GM12878 (cell line): ENCODE results near the gene KIRREL3. TPM values are rescaled to one million over a fixed set of nuclear protein-coding genes. Genes with fewer than 3 reads are reported as not detected.

Source experiments
- ATAC-seq: fragments of 200-7000 bp; cut with Tn5 transposase; 3 replicates; pipeline ENCODE4 v1.9.1; 2020; ENCODE audit warnings: mild to moderate bottlenecking, moderate library complexity
- BruUV-seq: library from RNA; stranded (reverse); fragments of 400-500 nt; replicated peaks from 2 replicates; lab custom pipeline; 2021; lab: Mats Ljungman, UMichigan
- CTCF ChIA-PET: fragments of 300-600 bp; sonication (Branson Sonifier 250); formaldehyde crosslinking; extraction: SDS; loops from one replicate; lab custom pipeline; 2021; ENCODE audit warnings: inconsistent platforms; lab: Yijun Ruan, JAX
- POLR2A ChIA-PET: fragments of 350-600 bp; formaldehyde crosslinking; extraction: SDS; loops from one replicate; lab custom pipeline; 2021; ENCODE audit warnings: inconsistent platforms; lab: Charles Lee
- RAD21 ChIA-PET: fragments of 300-600 bp; sonication (Branson Sonifier 250); formaldehyde crosslinking; loops from one replicate; lab custom pipeline; 2023; ENCODE audit warnings: antibody characterized with exemption; ENCODE audit not compliant: unreplicated experiment; lab: Charles Lee
- SMC1A ChIA-PET: fragments of 300-600 bp; sonication (Branson Sonifier 250); formaldehyde crosslinking; loops from one replicate; lab custom pipeline; 2023; ENCODE audit not compliant: unreplicated experiment, uncharacterized antibody; lab: Charles Lee
- DNase-seq: peaks from one replicate; pipeline ENCODE4 v3.0.0-alpha.2; 2011; ENCODE audit warnings: low read depth, low spot score
- FAIRE-seq: peaks from 3 replicates; lab custom pipeline; 2011; peaks lifted over from hg19 to GRCh38; lab: Jason Lieb, UNC
- H2AFZ ChIP-seq: 2 replicates; pipeline ENCODE4 v1.6.0; 2011; ENCODE audit warnings: low read depth, low read length, control low read depth; ENCODE audit not compliant: control insufficient read depth
- H3K27ac ChIP-seq: 2 replicates; pipeline ENCODE4 v1.5.1; 2011; ENCODE audit warnings: control low read depth; ENCODE audit not compliant: control insufficient read depth, insufficient read depth
- H3K27me3 ChIP-seq, 2 experiments: replicated peaks in 1 of 2; 2 replicates each; pipeline versions ENCODE4 v1.6.0 to v1.6.1; 2011; ENCODE audit warnings: low read length in 1 of 2; ENCODE audit not compliant: control insufficient read depth in 2 of 2, insufficient read depth in 2 of 2
- H3K36me3 ChIP-seq, 2 experiments: 2 replicates each; pipeline ENCODE4 v1.5.1; 2011; ENCODE audit warnings: low read length in 1 of 2; ENCODE audit not compliant: control insufficient read depth in 2 of 2, insufficient read depth in 2 of 2
- H3K4me1 ChIP-seq: 2 replicates; pipeline ENCODE4 v1.6.1; 2011; ENCODE audit warnings: mild to moderate bottlenecking, low read length, moderate library complexity, mixed read lengths; ENCODE audit not compliant: control insufficient read depth, insufficient read depth
- H3K4me2 ChIP-seq: 2 replicates; pipeline ENCODE4 v1.6.0; 2011; ENCODE audit warnings: control low read depth; ENCODE audit not compliant: control insufficient read depth, insufficient read depth
- H3K4me3 ChIP-seq: fragments of 200-600 bp; sonication (generic); 2 replicates; pipeline ENCODE4 v1.5.1; 2016
- H3K79me2 ChIP-seq: 2 replicates; pipeline ENCODE4 v1.6.0; 2011; ENCODE audit warnings: low read length; ENCODE audit not compliant: control insufficient read depth, insufficient read depth
- H3K9ac ChIP-seq: 2 replicates; pipeline ENCODE4 v1.8.0; 2011; ENCODE audit warnings: low read length, control low read depth, mixed read lengths; ENCODE audit not compliant: control insufficient read depth, insufficient read depth
- H3K9me3 ChIP-seq: replicated peaks from 3 replicates; pipeline ENCODE4 v1.5.1; 2011; ENCODE audit warnings: mild to moderate bottlenecking, low read length; ENCODE audit not compliant: control insufficient read depth, insufficient read depth
- H4K20me1 ChIP-seq: 2 replicates; pipeline ENCODE4 v1.6.0; 2011; ENCODE audit not compliant: control insufficient read depth, insufficient read depth
- CBX5 ChIP-seq: sonication (generic); IDR thresholded peaks from 2 replicates; pipeline ENCODE4 v1.6.1; 2016; ENCODE audit warnings: low read depth, moderate library complexity, mild to moderate bottlenecking, inconsistent platforms
- EGR1 ChIP-seq, 2 experiments: IDR thresholded peaks; 1 replicate in 1 of 2; 2 replicates in 1 of 2; pipeline ENCODE4 v1.6.1; 2011 to 2012; ENCODE audit warnings: low read depth in 2 of 2, low read length in 2 of 2, borderline replicate concordance in 1 of 2, mild to moderate bottlenecking in 1 of 2, moderate library complexity in 1 of 2
- FOXM1 ChIP-seq: IDR thresholded peaks from 2 replicates; pipeline ENCODE4 v1.6.1; 2012; ENCODE audit warnings: low read depth, mild to moderate bottlenecking, inconsistent platforms, low read length, moderate library complexity
- JUND ChIP-seq: IDR thresholded peaks from 2 replicates; pipeline ENCODE4 v1.6.1; 2012; ENCODE audit warnings: low read depth, mild to moderate bottlenecking, low read length, improper control_type of control experiment, moderate library complexity
- KLF5 ChIP-seq: fragments of 450-650 bp; IDR thresholded peaks from 2 replicates; pipeline ENCODE4 v1.6.1; 2014; ENCODE audit warnings: mild to moderate bottlenecking; ENCODE audit not compliant: partially characterized antibody
- RAD21 ChIP-seq: IDR thresholded peaks from 2 replicates; pipeline ENCODE4 v1.6.1; 2011; ENCODE audit warnings: mild to moderate bottlenecking, low read depth, low read length, moderate library complexity; ENCODE audit not compliant: insufficient read depth
- TARDBP ChIP-seq: IDR thresholded peaks from 2 replicates; pipeline ENCODE4 v1.6.1; 2016; ENCODE audit warnings: borderline replicate concordance
- WGBS: methylation state at CpG from one replicate; pipeline ENCODE4 v1.1.6; 2016; ENCODE audit warnings: low lambda C conversion rate; ENCODE audit not compliant: insufficient replicate concordance, insufficient coverage; ENCODE audit errors: missing lambda C conversion rate; 5-methylcytosine and 5-hydroxymethylcytosine counted together
- in situ Hi-C: fragments of 300-500 bp; cut with MboI; formaldehyde crosslinking; loops from 9 replicates; pipeline ENCODE4 v1.14.3; 2018; ENCODE audit warnings: mixed read lengths
- intact Hi-C: fragments of 100-400 bp; cut with micrococcal nuclease; formaldehyde crosslinking; loops from one replicate; pipeline ENCODE4 v1.14.2; 2022; ENCODE audit not compliant: unreplicated experiment
- polyA plus RNA-seq, 11 experiments: library from polyadenylated mRNA; depleted of rRNA in 4 of 11; unstranded in 6 of 11; stranded (reverse) in 5 of 11; fragments of >200 nt; fragmentation: Nextera tagmentation in 4 of 11; fragmentation: Illumina TruSeq in 1 of 11; extraction: Ambion mirVana in 4 of 11; extraction: Trizol in 1 of 11; gene quantifications; 1 replicate in 1 of 11; 2 replicates in 10 of 11; pipeline versions ENCODE4 v1.2.1 to v1.2.3, GENCODE V29; 2011 to 2016; ENCODE audit warnings: inconsistent platforms in 2 of 11, missing spikeins in 2 of 11, low read depth in 1 of 11
- total RNA-seq, 4 experiments: library from RNA; depleted of rRNA in 3 of 4; stranded (reverse); fragments of >200 nt in 3 of 4; fragmentation: Illumina TruSeq in 1 of 4; extraction: Trizol in 1 of 4; gene quantifications; 2 replicates each; pipeline versions ENCODE4 v1.2.1 to v1.2.3, GENCODE V29; 2013 to 2021
- TF ChIP-seq, protein P1 (sequence below): fragments of 450-650 bp; IDR thresholded peaks from 2 replicates; pipeline ENCODE4 v1.6.1; 2016; ENCODE audit warnings: mild to moderate bottlenecking
- TF ChIP-seq, protein P2 (sequence below): fragments of 450-650 bp; formaldehyde crosslinking; IDR thresholded peaks from 2 replicates; pipeline ENCODE4 v1.4.0; 2020; ENCODE audit warnings: mild to moderate bottlenecking, moderate library complexity
- TF ChIP-seq, protein P3 (sequence below): fragments of 450-650 bp; IDR thresholded peaks from 2 replicates; pipeline ENCODE4 v1.6.1; 2016; ENCODE audit warnings: mild to moderate bottlenecking, moderate library complexity, borderline replicate concordance

KIRREL3 gene
- total and polyA plus RNA-seq, 10 of the 15 experiments (the other 5 are each of a cell fraction or from before 2014, with no cell fraction given), result under 0.01 TPM; not detected in 9

DNA sequence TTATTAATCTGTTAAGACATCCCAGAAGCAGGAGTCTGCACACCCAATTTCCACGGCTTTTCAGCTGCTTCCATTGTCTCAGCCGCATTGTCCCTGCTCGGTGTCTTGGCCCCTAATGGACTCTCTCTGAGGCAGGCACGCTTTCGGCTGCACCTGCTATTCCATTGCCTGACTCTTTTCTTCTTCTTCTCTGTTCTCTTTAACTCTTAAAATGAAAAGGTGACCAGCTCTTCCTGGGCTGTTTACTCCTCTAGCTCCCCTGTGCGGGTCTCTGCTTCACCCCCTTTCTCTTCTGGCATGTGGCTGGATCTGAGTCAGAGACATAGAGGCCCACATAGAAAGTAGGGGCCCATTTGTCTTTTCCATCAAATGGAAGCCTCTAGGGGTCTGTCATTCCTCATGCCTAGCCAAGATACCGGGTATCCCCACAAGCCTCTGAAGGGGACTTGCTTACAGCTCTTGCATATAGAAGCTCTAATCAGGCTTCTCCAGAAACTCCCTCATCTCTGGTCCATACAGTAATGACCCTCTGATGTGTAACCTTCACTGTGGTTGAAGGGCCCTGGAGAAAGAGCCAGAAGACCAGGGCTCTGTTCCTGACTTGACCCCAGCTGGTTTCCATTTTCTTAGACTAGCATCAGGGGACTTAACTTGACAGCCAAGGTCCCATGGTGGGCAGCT lies 401.2 kb downstream of the KIRREL3 start (continued):
- TF ChIP-seq KLF5, result no peak
- TF ChIP-seq, protein P1, sequence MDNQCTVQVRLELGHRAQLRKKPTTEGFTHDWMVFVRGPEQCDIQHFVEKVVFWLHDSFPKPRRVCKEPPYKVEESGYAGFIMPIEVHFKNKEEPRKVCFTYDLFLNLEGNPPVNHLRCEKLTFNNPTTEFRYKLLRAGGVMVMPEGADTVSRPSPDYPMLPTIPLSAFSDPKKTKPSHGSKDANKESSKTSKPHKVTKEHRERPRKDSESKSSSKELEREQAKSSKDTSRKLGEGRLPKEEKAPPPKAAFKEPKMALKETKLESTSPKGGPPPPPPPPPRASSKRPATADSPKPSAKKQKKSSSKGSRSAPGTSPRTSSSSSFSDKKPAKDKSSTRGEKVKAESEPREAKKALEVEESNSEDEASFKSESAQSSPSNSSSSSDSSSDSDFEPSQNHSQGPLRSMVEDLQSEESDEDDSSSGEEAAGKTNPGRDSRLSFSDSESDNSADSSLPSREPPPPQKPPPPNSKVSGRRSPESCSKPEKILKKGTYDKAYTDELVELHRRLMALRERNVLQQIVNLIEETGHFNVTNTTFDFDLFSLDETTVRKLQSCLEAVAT, result no peak
- TF ChIP-seq, protein P2, sequence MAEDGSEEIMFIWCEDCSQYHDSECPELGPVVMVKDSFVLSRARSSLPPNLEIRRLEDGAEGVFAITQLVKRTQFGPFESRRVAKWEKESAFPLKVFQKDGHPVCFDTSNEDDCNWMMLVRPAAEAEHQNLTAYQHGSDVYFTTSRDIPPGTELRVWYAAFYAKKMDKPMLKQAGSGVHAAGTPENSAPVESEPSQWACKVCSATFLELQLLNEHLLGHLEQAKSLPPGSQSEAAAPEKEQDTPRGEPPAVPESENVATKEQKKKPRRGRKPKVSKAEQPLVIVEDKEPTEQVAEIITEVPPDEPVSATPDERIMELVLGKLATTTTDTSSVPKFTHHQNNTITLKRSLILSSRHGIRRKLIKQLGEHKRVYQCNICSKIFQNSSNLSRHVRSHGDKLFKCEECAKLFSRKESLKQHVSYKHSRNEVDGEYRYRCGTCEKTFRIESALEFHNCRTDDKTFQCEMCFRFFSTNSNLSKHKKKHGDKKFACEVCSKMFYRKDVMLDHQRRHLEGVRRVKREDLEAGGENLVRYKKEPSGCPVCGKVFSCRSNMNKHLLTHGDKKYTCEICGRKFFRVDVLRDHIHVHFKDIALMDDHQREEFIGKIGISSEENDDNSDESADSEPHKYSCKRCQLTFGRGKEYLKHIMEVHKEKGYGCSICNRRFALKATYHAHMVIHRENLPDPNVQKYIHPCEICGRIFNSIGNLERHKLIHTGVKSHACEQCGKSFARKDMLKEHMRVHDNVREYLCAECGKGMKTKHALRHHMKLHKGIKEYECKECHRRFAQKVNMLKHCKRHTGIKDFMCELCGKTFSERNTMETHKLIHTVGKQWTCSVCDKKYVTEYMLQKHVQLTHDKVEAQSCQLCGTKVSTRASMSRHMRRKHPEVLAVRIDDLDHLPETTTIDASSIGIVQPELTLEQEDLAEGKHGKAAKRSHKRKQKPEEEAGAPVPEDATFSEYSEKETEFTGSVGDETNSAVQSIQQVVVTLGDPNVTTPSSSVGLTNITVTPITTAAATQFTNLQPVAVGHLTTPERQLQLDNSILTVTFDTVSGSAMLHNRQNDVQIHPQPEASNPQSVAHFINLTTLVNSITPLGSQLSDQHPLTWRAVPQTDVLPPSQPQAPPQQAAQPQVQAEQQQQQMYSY (CRISPR knock-in tag), result no peak
- TF ChIP-seq, all 136 proteins: peak for 0

DNA sequence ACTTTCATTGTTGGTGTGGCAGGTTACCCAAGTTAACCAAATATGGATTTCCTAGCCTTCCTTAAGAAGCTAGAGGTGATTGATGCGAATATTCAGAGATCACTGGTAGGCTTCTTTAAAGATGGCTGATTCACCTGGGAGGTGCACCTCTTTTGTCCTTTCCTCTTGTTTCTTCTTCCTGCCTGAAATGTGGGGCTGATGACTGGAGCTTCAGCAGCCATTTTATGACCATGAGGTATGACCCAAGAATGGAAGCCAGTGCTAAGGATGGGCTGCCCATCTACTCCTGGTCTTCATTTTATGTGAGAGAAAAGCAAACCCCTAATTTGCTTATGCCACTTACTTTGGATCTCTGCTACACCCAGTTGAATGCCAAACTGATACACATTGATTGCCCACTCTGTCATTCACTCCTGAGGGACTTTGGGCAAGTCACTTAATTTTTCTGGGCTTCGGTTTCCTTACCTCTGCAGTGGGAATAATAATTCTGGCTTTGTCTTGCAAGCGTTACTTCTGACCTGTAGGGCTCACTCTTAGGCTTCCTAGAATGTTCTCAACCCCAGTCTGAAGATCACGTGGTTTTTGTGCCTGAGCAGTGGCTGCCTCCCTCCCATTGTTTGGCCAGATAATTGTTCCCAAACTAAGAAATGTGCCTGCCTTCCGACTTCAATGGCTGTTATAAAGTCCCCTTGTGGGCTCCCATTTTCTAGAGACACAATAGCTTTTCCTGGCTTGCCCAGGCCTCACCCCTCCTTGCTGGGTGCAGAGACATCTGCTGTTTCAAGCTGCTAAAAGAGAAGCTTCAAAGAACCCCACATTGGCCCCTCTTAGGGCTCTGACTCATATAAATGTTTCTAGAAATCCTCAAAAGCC lies 402.0 kb downstream of the KIRREL3 start:
- Histone ChIP-seq H4K20me1 (no peaks in the 10 kb centered on the region; the same call in 1 of the 2 replicates), H3K4me1 (no peaks in the 10 kb centered on the region), H3K9me3 (no peaks in the 10 kb centered on the region; the same call in 2 of the 3 replicates), H3K4me3 (no peak overlapping the region), H3K79me2 (no peaks in the 10 kb centered on the region), H3K27ac (no peak overlapping the region), H2AFZ (no peak overlapping the region), H3K9ac (no peak overlapping the region), H3K36me3 (no peaks in the 10 kb centered on the region), H3K27me3 (peaks cover 2 to 4% of the 10 kb centered on the region in 2 experiments; a peak in 3 of 4 replicates), H3K4me2 (no peak overlapping the region)
- FAIRE-seq (no peak), ATAC-seq (no peak), DNase-seq (no peak)
- POLR2A ChIA-PET, result no interaction called here
- RAD21 ChIA-PET, result no interaction called here
- intact Hi-C loops, result no loop called here
- CTCF ChIA-PET, result no interaction called here
- no TSS peak for BruUV-seq
- WGBS, result 22% methylated on average over 5 of the region's 5 CpGs
- in situ Hi-C loops, result no loop called here
- SMC1A ChIA-PET, result interaction anchor here (0.8 kb wide), 1 partner anchor 319 kb away, joined by 3 read pairs; no protein-coding TSS in a partner anchor
- TF ChIP-seq, protein P3, sequence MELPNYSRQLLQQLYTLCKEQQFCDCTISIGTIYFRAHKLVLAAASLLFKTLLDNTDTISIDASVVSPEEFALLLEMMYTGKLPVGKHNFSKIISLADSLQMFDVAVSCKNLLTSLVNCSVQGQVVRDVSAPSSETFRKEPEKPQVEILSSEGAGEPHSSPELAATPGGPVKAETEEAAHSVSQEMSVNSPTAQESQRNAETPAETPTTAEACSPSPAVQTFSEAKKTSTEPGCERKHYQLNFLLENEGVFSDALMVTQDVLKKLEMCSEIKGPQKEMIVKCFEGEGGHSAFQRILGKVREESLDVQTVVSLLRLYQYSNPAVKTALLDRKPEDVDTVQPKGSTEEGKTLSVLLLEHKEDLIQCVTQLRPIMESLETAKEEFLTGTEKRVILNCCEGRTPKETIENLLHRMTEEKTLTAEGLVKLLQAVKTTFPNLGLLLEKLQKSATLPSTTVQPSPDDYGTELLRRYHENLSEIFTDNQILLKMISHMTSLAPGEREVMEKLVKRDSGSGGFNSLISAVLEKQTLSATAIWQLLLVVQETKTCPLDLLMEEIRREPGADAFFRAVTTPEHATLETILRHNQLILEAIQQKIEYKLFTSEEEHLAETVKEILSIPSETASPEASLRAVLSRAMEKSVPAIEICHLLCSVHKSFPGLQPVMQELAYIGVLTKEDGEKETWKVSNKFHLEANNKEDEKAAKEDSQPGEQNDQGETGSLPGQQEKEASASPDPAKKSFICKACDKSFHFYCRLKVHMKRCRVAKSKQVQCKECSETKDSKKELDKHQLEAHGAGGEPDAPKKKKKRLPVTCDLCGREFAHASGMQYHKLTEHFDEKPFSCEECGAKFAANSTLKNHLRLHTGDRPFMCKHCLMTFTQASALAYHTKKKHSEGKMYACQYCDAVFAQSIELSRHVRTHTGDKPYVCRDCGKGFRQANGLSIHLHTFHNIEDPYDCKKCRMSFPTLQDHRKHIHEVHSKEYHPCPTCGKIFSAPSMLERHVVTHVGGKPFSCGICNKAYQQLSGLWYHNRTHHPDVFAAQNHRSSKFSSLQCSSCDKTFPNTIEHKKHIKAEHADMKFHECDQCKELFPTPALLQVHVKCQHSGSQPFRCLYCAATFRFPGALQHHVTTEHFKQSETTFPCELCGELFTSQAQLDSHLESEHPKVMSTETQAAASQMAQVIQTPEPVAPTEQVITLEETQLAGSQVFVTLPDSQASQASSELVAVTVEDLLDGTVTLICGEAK, result no peak
- no peak for TF ChIP-seq JUND
- TF ChIP-seq FOXM1, result no peak
- no peak for TF ChIP-seq CBX5
- no peak for TF ChIP-seq EGR1 (IDR thresholded peaks at IDR 0.05; ENCODE audit: borderline replicate concordance in 1 of 2, low read depth in 2 of 2, low read length in 2 of 2)
- no peak for TF ChIP-seq RAD21
- TF ChIP-seq TARDBP, result no peak
